ENCODE data around the gene CTNND2. TPM values are rescaled to one million over a fixed set of nuclear protein-coding genes. Genes with fewer than 3 reads are reported as not detected.

The CTNND2 gene
- total RNA-seq, 1 donor from 2014 or later = 0.29 TPM

DNA sequence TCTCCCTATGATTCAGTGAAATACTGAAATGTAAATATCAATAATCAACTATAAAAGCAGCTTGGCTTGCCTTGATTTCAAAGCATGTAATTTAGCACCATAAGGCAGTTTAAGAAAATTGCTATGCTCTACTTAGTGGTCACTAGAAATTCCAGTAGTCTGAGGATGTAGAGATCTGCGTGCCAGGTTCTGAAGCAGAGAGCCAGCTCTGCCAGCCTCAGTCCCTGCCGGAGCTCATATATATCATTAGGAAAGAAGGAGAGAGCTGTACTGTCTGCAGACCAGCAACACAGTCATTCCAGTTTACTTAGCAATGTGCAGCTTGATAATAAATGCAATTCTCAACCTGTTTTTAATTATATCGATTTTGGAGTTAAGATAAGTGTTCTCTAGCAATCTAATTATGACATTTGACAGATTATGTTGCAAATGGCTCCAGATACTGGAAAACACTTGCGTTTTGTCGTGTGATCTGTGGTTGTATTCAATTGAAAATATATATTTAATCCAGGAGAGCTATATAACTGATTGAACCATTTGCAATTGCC is 540.5 kb downstream of the CTNND2 start:
- DNase-seq (ENCODE audit: low read depth) = no peak
- H3K27me3 ChIP-seq (ENCODE audit: control insufficient read depth, insufficient read depth, low read length) = no peaks in the 10 kb centered on the region
- H3K4me3 ChIP-seq (ENCODE audit: low read depth, low read length) = no peak overlapping the region
- TF ChIP-seq, protein P1, sequence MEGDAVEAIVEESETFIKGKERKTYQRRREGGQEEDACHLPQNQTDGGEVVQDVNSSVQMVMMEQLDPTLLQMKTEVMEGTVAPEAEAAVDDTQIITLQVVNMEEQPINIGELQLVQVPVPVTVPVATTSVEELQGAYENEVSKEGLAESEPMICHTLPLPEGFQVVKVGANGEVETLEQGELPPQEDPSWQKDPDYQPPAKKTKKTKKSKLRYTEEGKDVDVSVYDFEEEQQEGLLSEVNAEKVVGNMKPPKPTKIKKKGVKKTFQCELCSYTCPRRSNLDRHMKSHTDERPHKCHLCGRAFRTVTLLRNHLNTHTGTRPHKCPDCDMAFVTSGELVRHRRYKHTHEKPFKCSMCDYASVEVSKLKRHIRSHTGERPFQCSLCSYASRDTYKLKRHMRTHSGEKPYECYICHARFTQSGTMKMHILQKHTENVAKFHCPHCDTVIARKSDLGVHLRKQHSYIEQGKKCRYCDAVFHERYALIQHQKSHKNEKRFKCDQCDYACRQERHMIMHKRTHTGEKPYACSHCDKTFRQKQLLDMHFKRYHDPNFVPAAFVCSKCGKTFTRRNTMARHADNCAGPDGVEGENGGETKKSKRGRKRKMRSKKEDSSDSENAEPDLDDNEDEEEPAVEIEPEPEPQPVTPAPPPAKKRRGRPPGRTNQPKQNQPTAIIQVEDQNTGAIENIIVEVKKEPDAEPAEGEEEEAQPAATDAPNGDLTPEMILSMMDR (IDR thresholded peaks at IDR 0.05; ENCODE audit: insufficient read depth, low read length, poor library complexity, severe bottlenecking) = no peak
- H3K36me3 ChIP-seq (ENCODE audit: control insufficient read depth, insufficient read depth, low read length) = no peaks in the 10 kb centered on the region

DNA sequence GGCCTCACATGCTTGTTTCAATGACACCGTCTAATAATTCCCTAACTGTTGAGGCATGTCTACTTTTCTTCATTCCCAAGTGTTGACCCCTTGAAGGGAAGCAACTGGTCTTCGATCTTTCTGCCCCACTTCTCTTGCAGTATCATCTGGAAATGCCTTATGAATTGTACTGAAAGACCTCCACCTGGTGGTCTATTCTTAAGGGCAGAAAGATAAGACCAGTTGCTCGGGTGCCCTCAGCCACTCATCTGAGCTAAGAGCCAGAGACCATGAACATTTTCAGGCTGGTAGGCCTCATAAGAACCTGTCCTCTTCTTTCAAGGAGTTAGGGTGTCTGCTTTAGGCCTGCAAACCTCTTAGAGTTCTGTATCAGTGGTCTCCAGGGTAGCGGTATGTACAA is 542.5 kb downstream of the CTNND2 start:
- TF ChIP-seq, protein P1 (IDR thresholded peaks at IDR 0.05; ENCODE audit: insufficient read depth, low read length, poor library complexity, severe bottlenecking) = no peak
- no peak overlapping the region for H3K4me3 ChIP-seq (ENCODE audit: low read depth, low read length)
- no peaks in the 10 kb centered on the region for H3K36me3 ChIP-seq (ENCODE audit: control insufficient read depth, insufficient read depth, low read length)
- H3K27me3 ChIP-seq (ENCODE audit: control insufficient read depth, insufficient read depth, low read length) = no peaks in the 10 kb centered on the region
- DNase-seq (ENCODE audit: low read depth) = no peak

DNA sequence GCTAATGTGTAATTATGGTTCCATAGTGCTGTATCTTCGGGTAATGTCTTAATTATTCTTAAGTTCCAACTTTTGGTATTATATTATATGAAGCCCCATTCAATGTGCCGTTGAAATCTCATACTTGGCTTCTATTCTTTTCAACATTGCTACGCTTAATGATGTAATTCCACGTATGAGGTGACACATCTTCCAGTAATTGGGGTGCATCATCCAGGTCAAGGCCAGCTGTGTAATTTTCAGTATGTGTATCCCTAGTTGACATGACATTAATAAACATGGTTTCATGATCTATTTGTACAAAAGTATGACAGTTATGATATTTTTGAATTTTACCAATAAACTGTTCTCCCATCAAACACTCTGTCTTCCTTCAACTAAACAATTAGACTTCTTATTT is 546.3 kb downstream of the CTNND2 start:
- DNase-seq (ENCODE audit: low read depth) = no peak
- H3K27me3 ChIP-seq (ENCODE audit: control insufficient read depth, insufficient read depth, low read length) = no peaks in the 10 kb centered on the region
- TF ChIP-seq, protein P1 (IDR thresholded peaks at IDR 0.05; ENCODE audit: insufficient read depth, low read length, poor library complexity, severe bottlenecking) = no peak
- no peak overlapping the region for H3K4me3 ChIP-seq (ENCODE audit: low read depth, low read length)
- H3K36me3 ChIP-seq (ENCODE audit: control insufficient read depth, insufficient read depth, low read length) = no peaks in the 10 kb centered on the region

DNA sequence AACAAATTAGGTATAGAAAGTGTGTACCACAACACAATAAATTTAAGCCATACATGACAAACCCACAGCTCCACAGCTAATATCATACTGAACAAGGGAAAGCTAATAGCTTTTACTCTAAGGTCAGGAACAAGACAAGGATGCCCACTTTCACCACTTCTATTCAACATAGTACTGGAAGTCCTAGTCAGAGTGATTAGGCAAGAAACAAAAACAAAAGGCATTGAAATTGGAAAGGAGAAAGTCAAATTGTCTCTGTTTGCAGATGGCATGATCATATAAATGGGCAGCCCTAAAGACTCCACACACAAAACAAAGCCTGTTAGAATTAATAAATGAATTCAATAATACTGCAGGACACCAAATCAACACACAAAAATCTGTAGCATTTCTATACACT is 548.8 kb downstream of the CTNND2 start:
- Histone ChIP-seq H3K36me3 (ENCODE audit: control insufficient read depth, insufficient read depth, low read length) (no peaks in the 10 kb centered on the region), H3K27me3 (ENCODE audit: control insufficient read depth, insufficient read depth, low read length) (no peaks in the 10 kb centered on the region), H3K4me3 (ENCODE audit: low read depth, low read length) (no peak overlapping the region)
- no peak for DNase-seq (ENCODE audit: low read depth)
- TF ChIP-seq, protein P1 (IDR thresholded peaks at IDR 0.05; ENCODE audit: insufficient read depth, low read length, poor library complexity, severe bottlenecking) = no peak

DNA sequence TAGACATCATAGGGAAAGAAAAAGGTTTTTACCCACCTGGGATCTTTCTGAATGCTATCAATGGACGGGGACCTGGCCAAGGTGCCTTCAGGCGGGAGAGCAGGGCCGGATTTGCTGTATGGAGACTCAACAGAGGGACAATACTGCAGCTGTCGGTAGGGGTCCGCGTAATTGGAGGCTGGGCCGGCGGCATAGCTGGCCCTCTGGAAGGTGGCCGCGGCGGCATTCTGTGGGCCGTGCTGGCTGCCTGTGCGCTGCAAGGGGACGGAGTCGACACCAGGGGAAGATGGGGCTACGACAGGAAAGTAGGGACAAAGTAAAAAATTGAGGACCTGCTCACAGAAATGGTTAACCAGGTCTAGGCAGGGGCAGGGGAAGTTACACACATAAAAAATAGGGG is 557.9 kb downstream of the CTNND2 start:
- no peaks in the 10 kb centered on the region for H3K36me3 ChIP-seq (ENCODE audit: control insufficient read depth, insufficient read depth, low read length)
- H3K27me3 ChIP-seq (ENCODE audit: control insufficient read depth, insufficient read depth, low read length) = peaks cover 2% of the 10 kb centered on the region
- no peak overlapping the region for H3K4me3 ChIP-seq (ENCODE audit: low read depth, low read length)
- DNase-seq (ENCODE audit: low read depth) = no peak
- TF ChIP-seq, protein P1 (IDR thresholded peaks at IDR 0.05; ENCODE audit: insufficient read depth, low read length, poor library complexity, severe bottlenecking) = no peak
